Measurements from ENCODE around the gene RBM47.
A peak's percentile ranks its signal among the peaks of the same experiment; 100 is the strongest.
"Not testable (repeated sequence)": the region's sequence is repeated elsewhere in the genome, so short reads cannot be mapped to it uniquely, and the experiment has no call there.

Gene RBM47

DNA sequence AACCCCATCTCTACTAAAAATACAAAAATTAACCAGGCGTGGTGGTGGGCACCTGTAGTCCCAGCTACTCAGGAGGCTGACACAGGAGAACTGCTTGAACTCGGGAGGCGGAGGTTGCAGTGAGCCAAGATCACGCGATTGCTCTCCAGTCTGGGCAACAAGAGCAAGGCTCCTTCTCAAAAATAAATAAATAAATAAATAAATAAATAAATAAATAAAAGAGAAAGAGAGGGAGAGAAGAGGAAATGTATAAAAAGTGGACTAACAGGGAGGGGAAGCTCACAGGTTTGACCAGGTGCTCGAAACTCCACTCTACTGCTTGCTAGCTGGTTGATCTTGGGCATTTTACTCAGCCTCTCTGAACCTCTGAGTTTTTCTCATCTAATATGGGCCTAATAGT is 84.2 kb downstream of the RBM47 start:
- not testable (repeated sequence) for DNase-seq (ENCODE audit: insufficient read length, low spot score)

DNA sequence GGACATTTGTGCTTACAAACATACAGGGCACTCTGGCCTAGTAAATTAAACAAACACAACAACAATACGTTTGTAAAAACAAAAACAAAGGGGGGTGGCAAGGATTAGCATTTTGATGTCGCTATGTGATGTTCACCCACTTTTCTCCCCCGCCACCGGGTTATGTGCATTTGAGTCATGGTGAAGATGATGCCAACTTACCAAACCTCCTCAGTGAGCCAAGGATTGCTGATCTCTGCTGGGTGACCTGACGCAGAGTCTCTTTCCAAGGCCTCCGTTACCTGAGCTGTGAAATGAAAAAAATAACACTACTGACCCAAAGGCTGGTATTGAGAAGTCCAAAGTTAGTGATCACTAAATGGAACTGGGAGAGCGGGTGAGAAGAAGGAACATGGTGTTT is 85.4 kb downstream of the RBM47 start:
- DNase-seq (ENCODE audit: insufficient read length, low spot score): no peak
- FAIRE-seq: no peak

More for the DNA sequence above, 84.2 kb downstream of the RBM47 start:
- not testable (repeated sequence) for FAIRE-seq

- no peak for FAIRE-seq
- no peak for DNase-seq (ENCODE audit: insufficient read length, low spot score)
These were observed 88.9 kb downstream of the RBM47 start for GRCh38 chr4:40540800-40541199.

GRCh38 chr4:40536032-40536431 is 93.6 kb downstream of the RBM47 start:
- DNase-seq (ENCODE audit: insufficient read length, low spot score) (no peak), FAIRE-seq (no peak)

DNA sequence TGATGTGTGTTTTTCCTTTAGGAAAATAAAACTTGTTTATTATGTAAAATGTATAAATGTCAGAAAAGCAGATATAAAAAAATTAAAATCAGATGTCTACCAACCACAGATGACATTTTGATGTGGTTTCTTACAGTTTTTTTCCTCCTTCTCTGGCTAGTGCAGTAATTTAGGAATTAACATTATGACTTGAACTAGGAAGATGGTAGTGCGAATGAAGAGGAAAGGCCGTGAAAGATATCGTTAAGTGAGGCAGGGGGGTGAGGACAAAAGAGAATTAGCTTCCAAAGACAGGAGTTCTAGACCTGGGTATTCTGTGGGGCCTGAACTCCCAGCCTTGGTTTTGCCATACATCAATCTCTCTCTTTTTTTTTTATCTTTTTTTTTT is 98.0 kb downstream of the RBM47 start:
- FAIRE-seq (no peak), DNase-seq (ENCODE audit: insufficient read length, low spot score) (no peak)

GRCh38 chr4:40530961-40531635 is 98.6 kb downstream of the RBM47 start:
- FAIRE-seq (no peak), DNase-seq (ENCODE audit: insufficient read length, low spot score) (no peak)

GRCh38 chr4:40526741-40527140 is 102.9 kb downstream of the RBM47 start:
- FAIRE-seq: no peak
- no peak for DNase-seq (ENCODE audit: insufficient read length, low spot score)

- peak; percentile 68 for DNase-seq (ENCODE audit: insufficient read length, low spot score)
These were observed 103.7 kb downstream of the RBM47 start for GRCh38 chr4:40525752-40526598.

DNA sequence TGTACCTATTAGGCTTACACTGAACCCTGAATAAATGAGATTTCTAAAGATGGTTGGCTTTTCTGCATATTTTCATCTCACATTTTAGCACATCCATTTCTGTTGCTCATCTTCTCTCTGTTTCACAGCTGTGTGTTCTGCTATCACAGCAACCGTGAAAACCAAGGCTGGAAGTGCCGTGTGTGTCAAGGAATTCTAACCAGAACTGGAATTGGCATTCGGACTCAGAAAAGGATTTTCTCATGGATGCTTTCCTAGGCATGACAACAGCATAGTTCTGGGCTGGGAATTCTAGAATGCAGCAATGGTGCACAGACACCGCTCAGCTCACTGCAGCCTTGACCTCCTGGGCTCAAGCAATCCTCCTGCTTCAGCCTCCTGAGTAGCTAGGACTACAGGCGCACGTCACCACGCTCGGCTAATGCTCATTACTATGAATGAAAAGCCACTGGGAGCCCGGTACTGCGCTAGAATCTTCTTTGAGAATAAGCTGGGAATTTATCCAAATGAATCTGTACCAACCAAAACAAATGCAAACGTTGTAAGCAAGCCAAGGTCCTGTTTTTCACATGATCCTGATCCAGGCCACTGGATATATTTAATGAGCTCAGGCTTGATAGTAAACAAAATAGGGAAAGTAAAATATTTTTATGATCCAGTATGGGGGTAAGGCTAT is 105.2 kb downstream of the RBM47 start:
- no peak for FAIRE-seq
- no peak for DNase-seq (ENCODE audit: insufficient read length, low spot score)

More at GRCh38 chr4:40525752-40526598, 103.7 kb downstream of the RBM47 start:
- FAIRE-seq: no peak

DNA sequence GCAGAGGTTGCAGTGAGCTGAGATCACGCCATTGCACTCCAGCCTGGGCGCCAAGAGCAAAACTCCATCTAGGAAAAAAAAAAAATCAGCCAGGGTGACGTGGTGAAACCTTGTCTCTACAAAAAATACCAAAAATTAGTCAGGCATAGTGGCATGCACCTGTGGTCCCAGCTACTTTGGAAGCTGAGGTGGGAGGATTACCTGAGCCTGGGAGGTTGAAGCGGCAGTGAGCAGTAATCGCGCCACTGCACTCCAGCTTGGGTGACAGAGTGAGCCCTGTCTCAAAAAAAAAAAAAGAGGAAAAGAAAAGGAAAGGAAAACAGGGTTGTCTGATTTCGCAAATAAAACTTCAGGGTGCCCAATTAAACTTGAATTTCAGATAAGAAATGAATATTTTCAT is 106.1 kb downstream of the RBM47 start:
- DNase-seq (ENCODE audit: insufficient read length, low spot score) (no peak), FAIRE-seq (no peak)

DNA sequence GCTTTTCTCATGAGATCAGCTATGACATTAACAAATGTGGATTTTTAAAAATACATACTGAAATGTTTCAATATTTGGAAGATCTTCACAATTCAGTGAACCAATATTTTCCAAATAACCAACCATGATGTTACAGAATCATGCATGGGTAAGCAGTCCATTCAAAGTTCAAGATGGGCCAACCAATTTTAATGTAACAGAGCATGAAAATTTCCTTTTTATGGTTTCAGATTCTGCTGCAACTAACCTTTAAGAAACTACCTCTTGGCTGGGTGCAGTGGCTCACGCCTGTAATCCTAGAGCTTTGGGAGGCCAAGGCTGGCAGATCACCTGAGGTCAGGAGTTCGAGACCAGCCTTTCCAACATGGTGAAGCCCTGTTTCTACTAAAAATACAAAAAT is 107.7 kb downstream of the RBM47 start:
- FAIRE-seq (no peak), DNase-seq (ENCODE audit: insufficient read length, low spot score) (no peak)

- FAIRE-seq: no peak
- DNase-seq (ENCODE audit: insufficient read length, low spot score): no peak
These were observed 109.1 kb downstream of the RBM47 start for GRCh38 chr4:40520533-40520932.

DNA sequence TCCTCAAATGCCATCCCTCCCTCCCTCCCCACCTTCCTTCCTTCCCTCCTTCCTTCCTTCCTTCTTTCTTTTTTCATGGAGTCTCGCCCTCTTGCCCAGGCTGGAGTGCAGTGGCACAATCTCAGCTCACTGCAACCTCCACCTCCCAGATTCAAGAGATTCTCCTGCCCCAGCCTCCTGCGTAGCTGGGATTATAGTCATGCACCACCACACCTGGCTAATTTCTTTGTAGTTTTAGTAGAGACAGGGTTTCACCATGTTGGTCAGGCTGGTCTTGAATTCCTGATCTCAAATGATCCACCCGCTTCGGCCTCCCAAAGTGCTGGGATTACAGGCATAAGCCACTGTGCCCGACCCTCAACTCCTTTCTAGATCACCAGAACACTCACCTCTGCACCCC is 112.6 kb downstream of the RBM47 start:
- not testable (repeated sequence) for DNase-seq (ENCODE audit: insufficient read length, low spot score); FAIRE-seq

DNA sequence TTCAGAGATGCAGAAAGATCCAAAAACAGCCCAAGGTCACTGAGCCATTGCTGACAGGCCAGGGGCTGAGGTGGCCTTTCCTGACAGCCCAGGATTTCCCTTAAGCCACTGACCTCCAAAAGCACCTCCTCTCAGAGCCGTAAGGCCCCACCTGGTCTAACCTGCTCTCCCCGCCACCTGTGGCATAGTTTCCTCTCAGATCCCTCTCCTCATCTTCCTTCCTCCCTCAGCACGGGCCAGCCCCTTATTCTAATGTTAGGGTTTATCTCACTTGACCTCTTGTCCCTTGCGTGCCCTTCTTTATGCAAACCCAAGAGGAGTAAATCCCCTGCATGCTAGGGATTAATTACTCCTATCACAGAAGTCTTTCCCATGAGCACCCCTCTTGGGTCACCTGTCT is 113.0 kb downstream of the RBM47 start:
- FAIRE-seq: no peak

GRCh38 chr4:40515398-40516293 is 114.0 kb downstream of the RBM47 start:
- DNase-seq (ENCODE audit: insufficient read length, low spot score): no peak
- no peak for FAIRE-seq

More for the DNA sequence above, 113.0 kb downstream of the RBM47 start:
- DNase-seq (ENCODE audit: insufficient read length, low spot score): no peak

DNA sequence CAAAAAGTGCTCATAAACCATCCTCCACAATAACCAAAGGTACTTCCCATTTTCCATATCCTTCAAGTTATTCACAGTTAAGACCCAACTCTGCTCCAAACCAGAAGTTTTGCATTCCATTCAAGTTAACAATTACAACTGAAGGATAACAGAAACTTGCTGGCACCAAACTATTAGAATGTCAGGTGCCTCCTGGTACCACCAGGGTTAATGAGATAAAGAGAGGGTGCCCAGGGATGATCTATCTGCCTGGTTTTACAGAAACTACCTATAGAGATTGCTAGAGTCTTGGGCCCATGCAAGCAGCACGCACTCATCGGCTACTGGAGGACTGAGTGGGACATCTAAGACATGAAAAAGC is 114.6 kb downstream of the RBM47 start:
- FAIRE-seq (no peak), DNase-seq (ENCODE audit: insufficient read length, low spot score) (no peak)

GRCh38 chr4:40514497-40514951 is 115.1 kb downstream of the RBM47 start:
- FAIRE-seq (no peak), DNase-seq (ENCODE audit: insufficient read length, low spot score) (no peak)

DNA sequence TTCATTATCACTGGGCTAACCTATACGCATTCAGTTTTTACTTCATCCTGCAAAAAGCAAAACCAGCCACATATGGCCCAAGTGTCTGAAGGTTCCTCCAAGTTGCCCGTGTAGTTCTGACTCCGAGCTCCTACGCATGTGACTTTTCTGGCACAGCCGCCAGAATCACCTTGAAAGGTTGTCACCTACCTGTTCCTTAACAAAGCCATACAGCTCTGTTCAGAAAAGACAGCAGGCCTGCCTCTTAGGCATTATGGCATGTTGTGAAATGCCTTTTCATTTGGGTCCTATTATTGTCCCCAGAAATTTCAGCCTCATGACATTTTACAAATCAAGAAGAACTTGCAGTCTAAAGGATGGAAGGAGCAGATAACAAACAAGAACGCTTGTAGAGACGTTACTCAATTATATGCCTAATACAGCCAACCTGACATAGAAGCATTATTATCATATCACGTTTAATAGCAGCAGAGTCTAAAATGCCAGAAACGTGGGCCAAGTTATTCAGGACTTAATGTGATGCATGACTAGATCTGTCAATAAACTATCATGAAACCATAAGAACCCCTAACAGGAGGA is 118.5 kb downstream of the RBM47 start:
- DNase-seq (ENCODE audit: insufficient read length, low spot score) (no peak), FAIRE-seq (no peak)

- no peak for FAIRE-seq
- no peak for DNase-seq (ENCODE audit: insufficient read length, low spot score)
These were observed 121.7 kb downstream of the RBM47 start for GRCh38 chr4:40507977-40508376.

DNA sequence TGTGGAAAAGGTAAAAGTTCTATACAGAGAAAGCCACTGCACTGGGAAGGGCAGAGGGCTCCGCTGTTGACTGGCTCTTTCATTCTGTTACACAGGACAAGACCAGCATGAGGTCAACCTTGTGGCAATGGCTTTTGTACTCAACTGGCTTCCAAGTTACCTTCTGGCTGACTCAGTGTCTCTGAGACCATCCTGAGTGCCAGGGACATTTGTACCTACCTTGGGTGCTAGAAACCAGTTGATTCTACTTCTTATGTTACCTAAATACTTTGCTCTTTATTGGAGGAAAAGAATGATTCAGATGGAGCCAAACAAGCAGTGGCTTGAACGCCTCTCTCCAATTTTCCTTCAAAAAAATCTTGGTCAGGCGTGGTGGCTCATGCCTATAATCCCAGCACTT is 123.2 kb downstream of the RBM47 start:
- FAIRE-seq: no peak
- no peak for DNase-seq (ENCODE audit: insufficient read length, low spot score)

Data from HTR-8/SVneo (cell line).